HepG2 (cell line): ENCODE measurements around the gene DCC. TPM values are rescaled to one million over a fixed set of nuclear protein-coding genes. Genes with fewer than 3 reads are reported as not detected.

ENCODE experiments used
- ATAC-seq: fragments of 200-7000 bp; cut with Tn5 transposase; 3 replicates; pipeline ENCODE4 v1.9.1; 2020; ENCODE audit warnings: mild to moderate bottlenecking, moderate library complexity
- BruUV-seq: library from RNA; stranded (reverse); fragments of 400-500 nt; replicated peaks from 2 replicates; lab custom pipeline; 2021; lab: Mats Ljungman, UMichigan
- CTCF ChIA-PET: fragments of 300-600 bp; formaldehyde crosslinking; extraction: SDS; loops from one replicate; lab custom pipeline; 2021; ENCODE audit warnings: low total read pairs, inconsistent platforms, low intra/inter-chr PET ratio; lab: Yijun Ruan, JAX
- POLR2A ChIA-PET: fragments of 350-600 bp; sonication (Branson Sonifier 250); formaldehyde crosslinking; loops from one replicate; lab custom pipeline; 2020; ENCODE audit warnings: antibody characterized with exemption, inconsistent platforms; lab: Yijun Ruan, JAX
- DNase-seq: peaks from one replicate; pipeline ENCODE4 v3.0.0-alpha.2; 2015; ENCODE audit warnings: low spot score
- FAIRE-seq: peaks from 3 replicates; lab custom pipeline; 2011; peaks lifted over from hg19 to GRCh38; lab: Jason Lieb, UNC
- H2AFZ ChIP-seq: one replicate; pipeline ENCODE4 v1.6.1; 2011; ENCODE audit warnings: low read length, inconsistent platforms
- H3K27ac ChIP-seq: fragments of 300-600 bp; 3 replicates; pipeline ENCODE4 v1.8.0; 2011; ENCODE audit warnings: mixed run types, mild to moderate bottlenecking, mixed read lengths, low read length, inconsistent platforms; ENCODE audit not compliant: insufficient read depth; ENCODE audit errors: extremely low read length
- H3K27me3 ChIP-seq, 2 experiments: fragments of 200-600 bp in 1 of 2; 2 replicates in 1 of 2; 3 replicates in 1 of 2; pipeline versions ENCODE4 v1.6.0 to v1.8.0; 2011; ENCODE audit warnings: low read length in 2 of 2, mild to moderate bottlenecking in 2 of 2, moderate library complexity in 2 of 2, inconsistent platforms in 1 of 2; ENCODE audit not compliant: insufficient read depth in 2 of 2, control insufficient read depth in 1 of 2
- H3K36me3 ChIP-seq, 2 experiments: fragments of 200-600 bp in 1 of 2; replicated peaks in 1 of 2; 2 replicates in 1 of 2; 3 replicates in 1 of 2; pipeline versions ENCODE4 v1.5.1 to v1.8.0; 2011; ENCODE audit warnings: low read length in 2 of 2, inconsistent platforms in 1 of 2; ENCODE audit not compliant: insufficient read depth in 2 of 2, control insufficient read depth in 1 of 2
- H3K4me1 ChIP-seq: 2 replicates; pipeline ENCODE4 v1.5.1; 2012; ENCODE audit warnings: low read length, inconsistent platforms; ENCODE audit not compliant: insufficient read depth
- H3K4me2 ChIP-seq: 2 replicates; pipeline ENCODE4 v1.6.0; 2011; ENCODE audit warnings: low read depth, low read length, inconsistent platforms
- H3K4me3 ChIP-seq, 3 experiments: fragments of 200-600 bp in 1 of 3; sonication (generic), shearing (Covaris generic) in 1 of 3; replicated peaks in 1 of 3; 2 replicates each; pipeline ENCODE4 v1.5.1; 2011 to 2016; ENCODE audit warnings: low read length in 3 of 3, inconsistent platforms in 2 of 3, low read depth in 2 of 3, mild to moderate bottlenecking in 2 of 3, control low read depth in 1 of 3, mixed read lengths in 1 of 3; ENCODE audit not compliant: insufficient read depth in 1 of 3
- H3K79me2 ChIP-seq: one replicate; pipeline ENCODE4 v1.6.1; 2011; ENCODE audit warnings: low read length, inconsistent platforms; ENCODE audit not compliant: insufficient read depth
- H3K9ac ChIP-seq: 2 replicates; pipeline ENCODE4 v1.6.0; 2011; ENCODE audit warnings: mild to moderate bottlenecking, low read depth, low read length, inconsistent platforms; ENCODE audit not compliant: insufficient read depth
- H3K9me3 ChIP-seq: 2 replicates; pipeline ENCODE4 v1.5.1; 2012; ENCODE audit warnings: mild to moderate bottlenecking, low read length
- H4K20me1 ChIP-seq: 2 replicates; pipeline ENCODE4 v1.6.0; 2011; ENCODE audit warnings: inconsistent platforms, mild to moderate bottlenecking, low read length, moderate library complexity; ENCODE audit not compliant: insufficient read depth
- ATAD3A ChIP-seq: sonication (generic); formaldehyde crosslinking; IDR thresholded peaks from 2 replicates; pipeline ENCODE4 v1.4.0; 2020; ENCODE audit warnings: missing genetic modification reagents
- BCL6 ChIP-seq: IDR thresholded peaks from 2 replicates; pipeline ENCODE4 v1.6.1; 2016; ENCODE audit warnings: missing genetic modification reagents, missing compliant biosample characterization
- KDM5B ChIP-seq: sonication (generic); formaldehyde crosslinking; IDR thresholded peaks from 2 replicates; pipeline ENCODE4 v1.4.0; 2020; ENCODE audit warnings: missing genetic modification reagents, mild to moderate bottlenecking, borderline replicate concordance
- MEF2D ChIP-seq: sonication (generic); formaldehyde crosslinking; IDR thresholded peaks from 2 replicates; pipeline ENCODE4 v1.5.1; 2020; ENCODE audit warnings: mild to moderate bottlenecking, missing genetic modification reagents
- SMYD3 ChIP-seq: sonication (generic); formaldehyde crosslinking; IDR thresholded peaks from 2 replicates; pipeline ENCODE4 v1.8.1; 2023; ENCODE audit warnings: mild to moderate bottlenecking, missing genetic modification reagents
- XBP1 ChIP-seq: sonication (generic); formaldehyde crosslinking; IDR thresholded peaks from 2 replicates; pipeline ENCODE4 v1.5.0; 2020; ENCODE audit warnings: missing genetic modification reagents
- ZNF205 ChIP-seq: IDR thresholded peaks from 2 replicates; pipeline ENCODE4 v1.6.1; 2018; ENCODE audit warnings: missing biosample characterization, missing genetic modification reagents
- ZNF83 ChIP-seq: sonication (generic); formaldehyde crosslinking; IDR thresholded peaks from 2 replicates; pipeline ENCODE4 v1.4.0; 2020; ENCODE audit warnings: missing genetic modification reagents, mild to moderate bottlenecking, borderline replicate concordance
- ZSCAN30 ChIP-seq: sonication (generic); formaldehyde crosslinking; IDR thresholded peaks from 2 replicates; pipeline ENCODE4 v1.5.0; 2020; ENCODE audit warnings: mild to moderate bottlenecking, missing genetic modification reagents
- WGBS: methylation state at CpG from one replicate; pipeline ENCODE4 v1.1.6; 2017; ENCODE audit warnings: low lambda C conversion rate; 5-methylcytosine and 5-hydroxymethylcytosine counted together
- in situ Hi-C: cut with HindIII; loops from 2 replicates; pipeline ENCODE4 v1.10.0; 2017; ENCODE audit warnings: low pct_unique_long_range_greater_than_20kb; ENCODE audit not compliant: extremely low pct_ligation_motif_present
- intact Hi-C: fragments of 100-400 bp; cut with micrococcal nuclease; formaldehyde crosslinking; loops from one replicate; pipeline ENCODE4 v1.10.0; 2022; ENCODE audit not compliant: unreplicated experiment
- polyA plus RNA-seq, 8 experiments: library from polyadenylated mRNA; depleted of rRNA in 3 of 8; stranded (reverse) in 7 of 8; unstranded in 1 of 8; fragments of >200 nt; fragmentation: Illumina TruSeq in 4 of 8; extraction: Trizol in 4 of 8; gene quantifications; 2 replicates each; pipeline versions ENCODE4 v1.2.1 to v1.2.3, GENCODE V29; 2011 to 2016; ENCODE audit warnings: low read depth in 4 of 8, missing spikeins in 1 of 8, mixed read lengths in 1 of 8; ENCODE audit not compliant: insufficient read depth in 1 of 8
- total RNA-seq, 5 experiments: library from RNA; depleted of rRNA; stranded (reverse); fragments of >200 nt; fragmentation: Illumina TruSeq; extraction: Trizol; gene quantifications; 2 replicates each; pipeline ENCODE4 v1.2.3, GENCODE V29; 2016; ENCODE audit warnings: low read depth in 1 of 5
- TF ChIP-seq, protein P1 (sequence below): sonication (generic); formaldehyde crosslinking; IDR thresholded peaks from 2 replicates; pipeline ENCODE4 v1.4.0; 2020; ENCODE audit warnings: missing genetic modification reagents
- TF ChIP-seq, protein P2 (sequence below): sonication (generic); formaldehyde crosslinking; conservative IDR thresholded peaks from 2 replicates; pipeline ENCODE4 v1.4.0; 2020; ENCODE audit warnings: missing genetic modification reagents

DCC gene
- total and polyA plus RNA-seq, 2 of the 13 experiments (the other 11 are each of a cell fraction or from before 2014, with no cell fraction given), result not detected

DNA sequence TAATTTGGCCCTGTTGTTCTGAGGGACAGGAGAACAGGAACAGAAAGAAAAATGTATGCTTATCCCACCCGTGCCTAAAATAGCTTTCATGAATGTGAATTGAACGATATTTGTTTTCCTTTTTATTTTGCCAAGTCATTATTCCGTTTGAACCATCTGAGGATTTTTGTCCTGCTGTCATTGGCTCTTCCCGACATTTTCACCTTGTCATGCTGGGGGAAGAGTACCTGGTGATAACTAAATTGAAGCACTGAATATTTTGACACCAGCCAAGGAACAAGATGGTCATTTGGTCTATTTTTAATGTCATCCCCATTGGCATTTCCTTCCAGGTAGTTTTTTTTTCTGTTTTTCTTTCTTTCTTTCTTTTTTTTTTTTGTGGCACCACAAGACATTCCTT lies 204.1 kb downstream of the DCC start:
- Histone ChIP-seq H3K9me3 (no peaks in the 10 kb centered on the region), H4K20me1 (no peaks in the 10 kb centered on the region), H3K79me2 (no peaks in the 10 kb centered on the region), H3K4me1 (no peaks in the 10 kb centered on the region), H3K27ac (no peak overlapping the region), H3K4me2 (no peak overlapping the region), H3K27me3 (no peaks in the 10 kb centered on the region), H3K4me3 (no peak overlapping the region), H3K9ac (no peak overlapping the region), H2AFZ (no peak overlapping the region), H3K36me3 (no peaks in the 10 kb centered on the region)
- no peak for ATAC-seq
- intact Hi-C loops, result no loop called here
- WGBS, result under 1% methylated on average over 4 of the region's 4 CpGs
- TF ChIP-seq ATAD3A (CRISPR knock-in tag), result no peak
- TF ChIP-seq ZNF205 (CRISPR knock-in tag), result no peak
- TF ChIP-seq, protein P1, sequence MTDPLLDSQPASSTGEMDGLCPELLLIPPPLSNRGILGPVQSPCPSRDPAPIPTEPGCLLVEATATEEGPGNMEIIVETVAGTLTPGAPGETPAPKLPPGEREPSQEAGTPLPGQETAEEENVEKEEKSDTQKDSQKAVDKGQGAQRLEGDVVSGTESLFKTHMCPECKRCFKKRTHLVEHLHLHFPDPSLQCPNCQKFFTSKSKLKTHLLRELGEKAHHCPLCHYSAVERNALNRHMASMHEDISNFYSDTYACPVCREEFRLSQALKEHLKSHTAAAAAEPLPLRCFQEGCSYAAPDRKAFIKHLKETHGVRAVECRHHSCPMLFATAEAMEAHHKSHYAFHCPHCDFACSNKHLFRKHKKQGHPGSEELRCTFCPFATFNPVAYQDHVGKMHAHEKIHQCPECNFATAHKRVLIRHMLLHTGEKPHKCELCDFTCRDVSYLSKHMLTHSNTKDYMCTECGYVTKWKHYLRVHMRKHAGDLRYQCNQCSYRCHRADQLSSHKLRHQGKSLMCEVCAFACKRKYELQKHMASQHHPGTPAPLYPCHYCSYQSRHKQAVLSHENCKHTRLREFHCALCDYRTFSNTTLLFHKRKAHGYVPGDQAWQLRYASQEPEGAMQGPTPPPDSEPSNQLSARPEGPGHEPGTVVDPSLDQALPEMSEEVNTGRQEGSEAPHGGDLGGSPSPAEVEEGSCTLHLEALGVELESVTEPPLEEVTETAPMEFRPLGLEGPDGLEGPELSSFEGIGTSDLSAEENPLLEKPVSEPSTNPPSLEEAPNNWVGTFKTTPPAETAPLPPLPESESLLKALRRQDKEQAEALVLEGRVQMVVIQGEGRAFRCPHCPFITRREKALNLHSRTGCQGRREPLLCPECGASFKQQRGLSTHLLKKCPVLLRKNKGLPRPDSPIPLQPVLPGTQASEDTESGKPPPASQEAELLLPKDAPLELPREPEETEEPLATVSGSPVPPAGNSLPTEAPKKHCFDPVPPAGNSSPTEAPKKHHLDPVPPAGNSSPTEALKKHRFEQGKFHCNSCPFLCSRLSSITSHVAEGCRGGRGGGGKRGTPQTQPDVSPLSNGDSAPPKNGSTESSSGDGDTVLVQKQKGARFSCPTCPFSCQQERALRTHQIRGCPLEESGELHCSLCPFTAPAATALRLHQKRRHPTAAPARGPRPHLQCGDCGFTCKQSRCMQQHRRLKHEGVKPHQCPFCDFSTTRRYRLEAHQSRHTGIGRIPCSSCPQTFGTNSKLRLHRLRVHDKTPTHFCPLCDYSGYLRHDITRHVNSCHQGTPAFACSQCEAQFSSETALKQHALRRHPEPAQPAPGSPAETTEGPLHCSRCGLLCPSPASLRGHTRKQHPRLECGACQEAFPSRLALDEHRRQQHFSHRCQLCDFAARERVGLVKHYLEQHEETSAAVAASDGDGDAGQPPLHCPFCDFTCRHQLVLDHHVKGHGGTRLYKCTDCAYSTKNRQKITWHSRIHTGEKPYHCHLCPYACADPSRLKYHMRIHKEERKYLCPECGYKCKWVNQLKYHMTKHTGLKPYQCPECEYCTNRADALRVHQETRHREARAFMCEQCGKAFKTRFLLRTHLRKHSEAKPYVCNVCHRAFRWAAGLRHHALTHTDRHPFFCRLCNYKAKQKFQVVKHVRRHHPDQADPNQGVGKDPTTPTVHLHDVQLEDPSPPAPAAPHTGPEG (CRISPR knock-in tag), result no peak
- TF ChIP-seq BCL6 (CRISPR knock-in tag), result no peak
- no peak for TF ChIP-seq KDM5B (CRISPR knock-in tag)
- TF ChIP-seq XBP1 (CRISPR knock-in tag), result no peak
- no peak for TF ChIP-seq ZSCAN30 (CRISPR knock-in tag)
- TF ChIP-seq ZNF83 (CRISPR knock-in tag), result no peak
- TF ChIP-seq, protein P2, sequence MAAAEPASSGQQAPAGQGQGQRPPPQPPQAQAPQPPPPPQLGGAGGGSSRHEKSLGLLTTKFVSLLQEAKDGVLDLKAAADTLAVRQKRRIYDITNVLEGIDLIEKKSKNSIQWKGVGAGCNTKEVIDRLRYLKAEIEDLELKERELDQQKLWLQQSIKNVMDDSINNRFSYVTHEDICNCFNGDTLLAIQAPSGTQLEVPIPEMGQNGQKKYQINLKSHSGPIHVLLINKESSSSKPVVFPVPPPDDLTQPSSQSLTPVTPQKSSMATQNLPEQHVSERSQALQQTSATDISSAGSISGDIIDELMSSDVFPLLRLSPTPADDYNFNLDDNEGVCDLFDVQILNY (CRISPR knock-in tag), result no peak
- TF ChIP-seq MEF2D, result no peak
- TF ChIP-seq SMYD3 (CRISPR knock-in tag), result no peak
- ChIA-PET CTCF (no interaction called here), POLR2A (no interaction called here)
- in situ Hi-C loops, result no loop called here
- no peak for DNase-seq
- BruUV-seq, result no TSS peak
- FAIRE-seq, result no peak
